HG02943 (cell line): ENCODE measurements around the gene MDFIC2.
"Not testable (repeated sequence)": the region's sequence is repeated elsewhere in the genome, so short reads cannot be mapped to it uniquely, and the experiment has no call there.

ENCODE experiments used
- ATAC-seq: cut with Tn5 transposase; IDR thresholded peaks from one replicate; pipeline ENCODE4 v1.9.1; 2021; ENCODE audit warnings: mild to moderate bottlenecking, low read depth, moderate library complexity; ENCODE audit not compliant: unreplicated experiment

Gene MDFIC2

GRCh38 chr3:70264122-70264780 lies 48.2 kb downstream of the MDFIC2 start:
- no peak for ATAC-seq

GRCh38 chr3:70261283-70261682 lies 51.2 kb downstream of the MDFIC2 start:
- no peak for ATAC-seq

GRCh38 chr3:70256566-70256965 lies 55.9 kb downstream of the MDFIC2 start:
- ATAC-seq: no peak

- ATAC-seq: no peak
These were observed 61.9 kb downstream of the MDFIC2 start for GRCh38 chr3:70250492-70250891.

GRCh38 chr3:70249509-70250160 lies 62.8 kb downstream of the MDFIC2 start:
- ATAC-seq: no peak

DNA sequence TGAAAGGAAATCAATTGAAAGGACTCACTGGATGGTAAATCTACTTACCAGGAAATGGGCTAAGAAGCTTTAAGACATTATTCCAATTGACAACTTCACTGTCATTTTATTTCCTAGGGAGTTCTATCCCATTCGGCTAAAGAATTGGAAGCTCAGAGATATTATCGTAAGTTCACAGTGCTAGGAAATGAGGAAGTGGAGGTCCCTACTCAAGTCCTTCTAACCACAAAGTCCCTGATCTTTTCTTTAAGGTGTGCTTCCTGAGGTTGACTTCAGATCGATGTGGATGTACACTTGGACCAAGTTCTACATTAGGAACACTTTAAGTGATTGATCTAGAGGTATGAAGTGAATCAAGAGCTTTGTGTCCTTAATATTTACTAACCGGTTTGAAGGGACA lies 63.6 kb downstream of the MDFIC2 start:
- ATAC-seq: no peak

DNA sequence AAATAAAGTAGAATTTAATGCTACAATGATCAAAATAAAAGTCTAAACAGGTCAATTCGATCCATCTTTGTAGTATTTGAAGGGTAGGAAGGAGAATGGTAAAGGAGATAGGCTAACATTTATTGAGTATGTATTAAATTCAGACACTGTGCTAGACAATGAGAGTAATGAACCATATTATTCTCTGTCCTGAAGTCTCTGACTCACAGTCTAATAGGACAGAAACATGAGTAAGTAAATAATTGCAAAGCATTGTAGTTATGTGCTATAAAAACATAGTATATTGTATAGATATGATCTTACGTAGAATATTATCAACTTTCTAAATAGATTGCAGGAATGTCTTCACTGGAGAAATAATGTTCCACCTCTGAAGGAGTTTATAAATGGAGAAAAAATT lies 64.5 kb downstream of the MDFIC2 start:
- no peak for ATAC-seq

GRCh38 chr3:70245746-70246525 lies 66.5 kb downstream of the MDFIC2 start:
- no peak for ATAC-seq

DNA sequence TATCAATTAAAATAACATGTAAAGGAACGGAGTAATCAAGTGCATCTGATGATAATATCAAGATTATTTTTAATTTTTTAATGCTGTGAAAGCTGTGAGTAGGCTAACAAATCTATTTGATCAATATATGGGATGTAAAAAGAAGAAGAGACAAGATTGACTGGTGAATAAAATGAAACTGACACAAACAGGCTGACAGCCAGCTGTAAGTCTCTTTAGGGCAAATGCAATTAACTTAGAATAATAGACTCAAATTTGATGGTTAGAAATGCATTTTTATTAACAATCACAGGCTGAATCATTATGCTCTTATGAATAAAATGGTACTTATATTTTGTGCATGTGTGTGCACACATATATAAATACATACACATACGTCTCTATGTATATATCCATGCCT lies 68.0 kb downstream of the MDFIC2 start:
- ATAC-seq: no peak

GRCh38 chr3:70242297-70242882 lies 70.0 kb downstream of the MDFIC2 start:
- ATAC-seq: no peak

GRCh38 chr3:70233812-70234211 lies 78.6 kb downstream of the MDFIC2 start:
- ATAC-seq: no peak

GRCh38 chr3:70233112-70233511 lies 79.3 kb downstream of the MDFIC2 start:
- ATAC-seq: no peak

GRCh38 chr3:70231266-70231701 lies 81.2 kb downstream of the MDFIC2 start:
- no peak for ATAC-seq

DNA sequence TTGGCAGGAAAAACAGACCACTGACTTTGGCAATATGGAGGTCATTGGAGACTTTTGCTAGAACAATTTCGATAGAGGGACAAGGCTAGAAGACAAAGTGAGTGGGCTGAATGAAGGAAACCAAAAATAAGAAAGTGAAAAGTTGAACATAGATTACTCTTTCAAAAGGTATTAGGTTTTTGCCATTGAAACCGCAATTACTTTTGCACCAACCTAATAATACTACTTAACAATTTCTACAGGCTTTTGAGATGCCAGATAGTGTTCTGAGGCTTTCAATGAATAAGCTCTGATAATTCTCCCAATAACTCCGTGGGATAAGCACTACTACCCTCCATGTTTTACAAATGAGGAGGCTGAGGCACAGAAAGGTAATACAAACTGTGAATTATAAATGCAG lies 85.0 kb downstream of the MDFIC2 start:
- ATAC-seq: no peak

- ATAC-seq: no peak
These were observed 87.3 kb downstream of the MDFIC2 start for GRCh38 chr3:70225146-70225545.

- ATAC-seq: no peak
These were observed 88.1 kb downstream of the MDFIC2 start for GRCh38 chr3:70224337-70224736.

DNA sequence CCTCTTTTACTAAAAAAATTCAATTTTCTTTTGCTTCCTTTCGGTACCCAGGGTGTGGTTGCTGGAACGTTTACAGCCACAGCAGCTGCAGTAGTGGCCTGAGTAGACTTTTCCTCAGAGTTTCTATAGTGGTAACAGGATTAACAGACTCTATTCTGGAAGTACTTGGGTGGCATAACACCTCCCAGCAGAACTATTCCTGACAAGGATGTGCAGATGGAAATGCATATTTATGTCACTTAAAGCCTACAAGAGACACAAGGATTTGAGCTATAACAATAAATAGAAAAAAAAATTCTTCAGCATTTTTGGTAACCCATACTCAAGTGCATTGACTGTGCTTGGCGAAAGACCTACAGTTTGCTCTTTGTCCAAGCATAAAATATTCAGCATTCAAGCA lies 94.0 kb downstream of the MDFIC2 start:
- no peak for ATAC-seq

DNA sequence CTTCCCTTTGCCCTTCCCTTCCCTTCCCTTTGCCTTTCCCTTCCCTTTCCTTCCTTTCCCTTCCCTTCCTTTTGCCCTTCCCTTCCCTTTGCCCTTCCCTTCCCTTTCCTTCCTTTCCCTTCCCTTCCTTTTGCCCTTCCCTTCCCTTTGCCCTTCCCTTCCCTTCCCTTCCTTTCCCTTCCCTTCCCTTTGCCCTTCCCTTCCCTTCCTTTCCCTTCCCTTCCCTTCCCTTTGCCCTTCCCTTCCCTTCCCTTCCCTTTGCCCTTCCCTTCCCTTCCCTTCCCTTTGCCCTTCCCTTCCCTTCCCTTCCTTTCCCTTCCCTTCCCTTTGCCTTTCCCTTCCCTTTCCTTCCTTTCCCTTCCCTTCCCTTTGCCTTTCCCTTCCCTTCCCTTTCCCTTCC lies 101.2 kb downstream of the MDFIC2 start:
- not testable (repeated sequence) for ATAC-seq

- no peak for ATAC-seq
These were observed 110.5 kb downstream of the MDFIC2 start for GRCh38 chr3:70201975-70202374.

- ATAC-seq: no peak
These were observed 122.5 kb downstream of the MDFIC2 start for GRCh38 chr3:70189884-70190473.

DNA sequence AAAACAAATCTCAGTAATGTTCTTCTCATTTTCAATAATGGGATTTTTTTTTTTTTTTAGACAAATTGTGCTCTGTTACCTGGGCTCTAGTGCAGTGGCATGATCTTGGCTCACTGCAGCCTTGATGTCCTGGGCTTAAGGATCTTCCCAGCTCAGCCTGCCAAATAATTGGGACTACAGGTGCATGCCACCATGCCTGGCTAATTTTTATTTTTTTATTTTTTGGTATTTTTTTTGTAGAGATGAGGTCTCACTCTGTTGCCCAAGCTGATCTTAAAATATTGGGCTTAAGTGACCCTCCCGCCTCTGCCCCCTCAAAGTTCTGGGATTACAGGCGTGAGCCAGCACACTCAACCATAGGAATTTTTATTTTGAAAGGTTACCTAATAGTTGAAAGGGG lies 126.2 kb downstream of the MDFIC2 start:
- ATAC-seq: no peak
